KOPT-K1 (cell line): ENCODE results near the gene TMEM59L.

Experiments used
- H3K27ac ChIP-seq: fragments of 200-600 bp; sonication (generic); 2 replicates; pipeline ENCODE4 v1.5.1; 2016; ENCODE audit warnings: antibody characterized with exemption, mild to moderate bottlenecking, low read depth, low read length; ENCODE audit not compliant: poor library complexity, severe bottlenecking
- H3K36me3 ChIP-seq: fragments of 200-600 bp; sonication (generic); 2 replicates; pipeline ENCODE4 v1.5.1; 2017; ENCODE audit warnings: antibody characterized with exemption, mild to moderate bottlenecking, low read length, moderate library complexity; ENCODE audit not compliant: insufficient read depth
- H3K9me3 ChIP-seq: fragments of 200-600 bp; sonication (generic); 2 replicates; pipeline ENCODE4 v1.5.1; 2017; ENCODE audit warnings: antibody characterized with exemption, low read length, mild to moderate bottlenecking; ENCODE audit not compliant: insufficient read depth, poor library complexity, severe bottlenecking

TMEM59L gene

GRCh38 chr19:18611327-18612050 lies 1.2 kb upstream of the TMEM59L start:
- no peaks in the 10 kb centered on the region for H3K9me3 ChIP-seq
- H3K27ac ChIP-seq = no peak overlapping the region

GRCh38 chr19:18612051-18612771 lies 459 bp upstream of the TMEM59L start:
- Histone ChIP-seq H3K27ac (no peak overlapping the region), H3K36me3 (no peaks in the 10 kb centered on the region), H3K9me3 (no peaks in the 10 kb centered on the region)

More at GRCh38 chr19:18611327-18612050, 1.2 kb upstream of the TMEM59L start:
- H3K36me3 ChIP-seq = no peaks in the 10 kb centered on the region

GRCh38 chr19:18613589-18614234 lies 1.0 kb downstream of the TMEM59L start:
- H3K36me3 ChIP-seq = no peaks in the 10 kb centered on the region

GRCh38 chr19:18616023-18616422 lies 3.4 kb downstream of the TMEM59L start:
- Histone ChIP-seq H3K27ac (no peak overlapping the region), H3K9me3 (no peaks in the 10 kb centered on the region)

More at GRCh38 chr19:18613589-18614234, 1.0 kb downstream of the TMEM59L start:
- H3K27ac ChIP-seq = no peak overlapping the region
- no peaks in the 10 kb centered on the region for H3K9me3 ChIP-seq

GRCh38 chr19:18617562-18617961 lies 4.9 kb downstream of the TMEM59L start:
- Histone ChIP-seq H3K27ac (no peak overlapping the region), H3K36me3 (no peaks in the 10 kb centered on the region), H3K9me3 (no peaks in the 10 kb centered on the region)

More at GRCh38 chr19:18616023-18616422, 3.4 kb downstream of the TMEM59L start:
- no peaks in the 10 kb centered on the region for H3K36me3 ChIP-seq

- Histone ChIP-seq H3K27ac (no peak overlapping the region), H3K36me3 (no peaks in the 10 kb centered on the region), H3K9me3 (no peaks in the 10 kb centered on the region)
These were observed 5.6 kb downstream of the TMEM59L start for GRCh38 chr19:18618236-18618635.

GRCh38 chr19:18620311-18620710 lies 7.6 kb downstream of the TMEM59L start:
- no peak overlapping the region for H3K27ac ChIP-seq
- H3K9me3 ChIP-seq = no peaks in the 10 kb centered on the region
- H3K36me3 ChIP-seq = no peaks in the 10 kb centered on the region

- Histone ChIP-seq H3K36me3 (no peaks in the 10 kb centered on the region), H3K27ac (no peak overlapping the region), H3K9me3 (no peaks in the 10 kb centered on the region)
These were observed 8.2 kb downstream of the TMEM59L start for GRCh38 chr19:18620902-18621301.

- H3K36me3 ChIP-seq = no peaks in the 10 kb centered on the region
- no peak overlapping the region for H3K27ac ChIP-seq
- H3K9me3 ChIP-seq = no peaks in the 10 kb centered on the region
These were observed 14.2 kb downstream of the TMEM59L start for GRCh38 chr19:18626906-18627305.

- H3K36me3 ChIP-seq = no peaks in the 10 kb centered on the region
- no peak overlapping the region for H3K27ac ChIP-seq
- H3K9me3 ChIP-seq = no peaks in the 10 kb centered on the region
These were observed 16.8 kb downstream of the TMEM59L start for GRCh38 chr19:18629166-18630088.

GRCh38 chr19:18633321-18633720 lies 20.7 kb downstream of the TMEM59L start:
- no peaks in the 10 kb centered on the region for H3K9me3 ChIP-seq
- H3K36me3 ChIP-seq = no peaks in the 10 kb centered on the region

GRCh38 chr19:18634612-18635297 lies 22.1 kb downstream of the TMEM59L start:
- no peak overlapping the region for H3K27ac ChIP-seq
- no peaks in the 10 kb centered on the region for H3K36me3 ChIP-seq
- H3K9me3 ChIP-seq = no peaks in the 10 kb centered on the region

More at GRCh38 chr19:18633321-18633720, 20.7 kb downstream of the TMEM59L start:
- H3K27ac ChIP-seq = no peak overlapping the region

GRCh38 chr19:18635831-18636182 lies 23.1 kb downstream of the TMEM59L start:
- Histone ChIP-seq H3K27ac (no peak overlapping the region), H3K36me3 (no peaks in the 10 kb centered on the region), H3K9me3 (no peaks in the 10 kb centered on the region)
